Breast epithelium (tissue), 3 donors: ENCODE data around the gene IGSF9B.

ENCODE experiments used
- POLR2A ChIP-seq: fragments of 450-650 bp; IDR thresholded peaks from one replicate; pipeline ENCODE4 v1.6.1; 2016; ENCODE audit warnings: antibody characterized with exemption, mild to moderate bottlenecking, moderate library complexity
- POLR2AphosphoS5 ChIP-seq, 3 donors: sonication (generic); formaldehyde crosslinking; IDR thresholded peaks; one replicate each; pipeline ENCODE4 v1.6.1; 2017; ENCODE audit warnings: antibody characterized with exemption in 3 of 3
- TF ChIP-seq, protein P1 (sequence below), 3 donors: fragments of 450-650 bp; IDR thresholded peaks; one replicate each; pipeline ENCODE4 v1.5.1; 2016 to 2017; ENCODE audit warnings: antibody characterized with exemption in 3 of 3, mild to moderate bottlenecking in 3 of 3, moderate library complexity in 3 of 3

- TF ChIP-seq POLR2A (no peak), POLR2AphosphoS5 (IDR thresholded peaks at IDR 0.05) (no peak)
- TF ChIP-seq, protein P1, sequence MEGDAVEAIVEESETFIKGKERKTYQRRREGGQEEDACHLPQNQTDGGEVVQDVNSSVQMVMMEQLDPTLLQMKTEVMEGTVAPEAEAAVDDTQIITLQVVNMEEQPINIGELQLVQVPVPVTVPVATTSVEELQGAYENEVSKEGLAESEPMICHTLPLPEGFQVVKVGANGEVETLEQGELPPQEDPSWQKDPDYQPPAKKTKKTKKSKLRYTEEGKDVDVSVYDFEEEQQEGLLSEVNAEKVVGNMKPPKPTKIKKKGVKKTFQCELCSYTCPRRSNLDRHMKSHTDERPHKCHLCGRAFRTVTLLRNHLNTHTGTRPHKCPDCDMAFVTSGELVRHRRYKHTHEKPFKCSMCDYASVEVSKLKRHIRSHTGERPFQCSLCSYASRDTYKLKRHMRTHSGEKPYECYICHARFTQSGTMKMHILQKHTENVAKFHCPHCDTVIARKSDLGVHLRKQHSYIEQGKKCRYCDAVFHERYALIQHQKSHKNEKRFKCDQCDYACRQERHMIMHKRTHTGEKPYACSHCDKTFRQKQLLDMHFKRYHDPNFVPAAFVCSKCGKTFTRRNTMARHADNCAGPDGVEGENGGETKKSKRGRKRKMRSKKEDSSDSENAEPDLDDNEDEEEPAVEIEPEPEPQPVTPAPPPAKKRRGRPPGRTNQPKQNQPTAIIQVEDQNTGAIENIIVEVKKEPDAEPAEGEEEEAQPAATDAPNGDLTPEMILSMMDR (IDR thresholded peaks at IDR 0.05) = no peak
Measured at GRCh38 chr11:133950874-133951326, 5.9 kb downstream of the IGSF9B start.
